DND-41 (cell line): Measurements from ENCODE around the gene ERCC2.
"Not testable (repeated sequence)": the region's sequence is repeated elsewhere in the genome, so short reads cannot be mapped to it uniquely, and the experiment has no call there.

Experiments used
- ATAC-seq: fragments of 200-7000 bp; cut with Tn5 transposase; 3 replicates; pipeline ENCODE4 v1.9.1; 2021; ENCODE audit warnings: low read depth; ENCODE audit not compliant: insufficient read depth
- DNase-seq: peaks from one replicate; pipeline ENCODE4 v3.0.0-alpha.2; 2020
- H2AFZ ChIP-seq: 2 replicates; pipeline ENCODE4 v1.6.0; 2012; ENCODE audit warnings: low read depth, low read length
- H3K27ac ChIP-seq: 2 replicates; pipeline ENCODE4 v1.5.1; 2012; ENCODE audit warnings: low read length, inconsistent platforms
- H3K27me3 ChIP-seq: fragments of 200-600 bp; sonication (generic); 2 replicates; pipeline ENCODE4 v1.6.0; 2012; ENCODE audit warnings: low read length, mild to moderate bottlenecking, inconsistent platforms; ENCODE audit not compliant: insufficient read depth, poor library complexity
- H3K36me3 ChIP-seq: 2 replicates; pipeline ENCODE4 v1.5.1; 2012; ENCODE audit warnings: low read length, inconsistent platforms; ENCODE audit not compliant: insufficient read depth
- H3K4me1 ChIP-seq: 2 replicates; pipeline ENCODE4 v1.5.1; 2012; ENCODE audit warnings: mild to moderate bottlenecking, low read length; ENCODE audit not compliant: insufficient read depth
- H3K4me2 ChIP-seq: 2 replicates; pipeline ENCODE4 v1.6.0; 2012; ENCODE audit warnings: mild to moderate bottlenecking, moderate library complexity, low read length, inconsistent platforms; ENCODE audit not compliant: insufficient read depth
- H3K4me3 ChIP-seq, 2 experiments: fragments of 200-600 bp in 1 of 2; shearing (Covaris generic) in 1 of 2; 2 replicates each; pipeline ENCODE4 v1.5.1; 2012 to 2016; ENCODE audit warnings: inconsistent platforms in 2 of 2, low read length in 2 of 2, mild to moderate bottlenecking in 2 of 2, low read depth in 1 of 2, moderate library complexity in 1 of 2
- H3K79me2 ChIP-seq: 2 replicates; pipeline ENCODE4 v1.6.0; 2012; ENCODE audit warnings: low read length, inconsistent platforms; ENCODE audit not compliant: insufficient read depth
- H3K9ac ChIP-seq: 2 replicates; pipeline ENCODE4 v1.6.0; 2012; ENCODE audit warnings: low read depth, mild to moderate bottlenecking, inconsistent platforms, low read length, moderate library complexity
- H3K9me3 ChIP-seq: 2 replicates; pipeline ENCODE4 v1.5.1; 2012; ENCODE audit warnings: low read length, moderate library complexity, mild to moderate bottlenecking, inconsistent platforms; ENCODE audit not compliant: insufficient read depth, severe bottlenecking
- H4K20me1 ChIP-seq: 2 replicates; pipeline ENCODE4 v1.6.0; 2012; ENCODE audit warnings: low read length; ENCODE audit not compliant: insufficient read depth
- EZH2 ChIP-seq: IDR thresholded peaks from 3 replicates; pipeline ENCODE4 v1.6.1; 2012; ENCODE audit warnings: borderline replicate concordance, low read depth, mild to moderate bottlenecking, moderate library complexity, low read length, inconsistent platforms; ENCODE audit not compliant: severe bottlenecking
- TF ChIP-seq, protein P1 (sequence below): IDR thresholded peaks from 2 replicates; pipeline ENCODE4 v1.5.1; 2012; ENCODE audit warnings: borderline replicate concordance, low read length, moderate library complexity, mild to moderate bottlenecking; ENCODE audit not compliant: poor library complexity, severe bottlenecking; ENCODE audit errors: extremely low read depth

Gene ERCC2

DNA sequence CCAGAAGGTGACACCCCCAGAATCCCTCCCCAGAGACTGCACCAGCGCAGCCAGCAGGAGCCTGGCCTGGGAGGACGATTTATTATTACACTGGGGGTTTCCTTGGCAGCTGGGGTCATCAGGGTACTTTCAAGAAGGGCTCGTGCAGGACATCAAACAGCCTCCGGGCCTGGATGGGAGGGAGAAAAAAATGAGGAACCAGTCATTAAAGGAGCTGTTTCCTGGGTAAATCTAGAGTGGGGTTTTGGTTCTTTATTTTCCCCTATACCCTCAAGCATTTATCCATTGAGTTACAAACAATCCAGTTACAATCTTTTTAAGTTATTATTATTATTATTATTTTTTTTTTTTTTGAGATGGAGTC, 39.2 kb upstream of the ERCC2 start:
- ATAC-seq, result no peak
- no peak overlapping the region for H3K27ac ChIP-seq

DNA sequence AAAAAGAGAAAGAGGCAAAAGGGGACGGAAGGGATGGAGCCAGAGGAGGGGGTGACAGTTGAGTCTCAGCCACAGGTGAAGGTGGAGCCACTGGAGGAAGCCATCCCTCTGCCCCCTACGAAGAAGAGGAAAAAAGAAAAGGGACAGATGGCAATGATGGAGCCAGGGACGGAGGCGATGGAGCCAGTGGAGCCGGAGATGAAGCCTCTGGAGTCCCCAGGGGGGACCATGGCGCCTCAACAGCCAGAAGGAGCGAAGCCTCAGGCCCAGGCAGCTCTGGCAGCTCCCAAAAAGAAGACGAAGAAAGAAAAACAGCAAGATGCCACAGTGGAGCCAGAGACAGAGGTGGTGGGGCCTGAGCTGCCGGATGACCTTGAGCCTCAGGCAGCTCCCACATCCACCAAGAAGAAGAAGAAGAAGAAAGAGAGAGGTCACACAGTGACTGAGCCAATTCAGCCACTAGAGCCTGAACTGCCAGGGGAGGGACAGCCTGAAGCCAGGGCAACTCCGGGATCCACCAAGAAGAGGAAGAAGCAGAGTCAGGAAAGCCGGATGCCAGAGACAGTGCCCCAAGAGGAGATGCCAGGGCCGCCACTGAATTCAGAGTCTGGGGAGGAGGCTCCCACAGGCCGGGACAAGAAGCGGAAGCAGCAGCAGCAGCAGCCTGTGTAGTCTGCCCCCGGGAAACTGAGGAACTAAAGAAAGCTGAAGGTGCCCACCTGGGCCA, 38.6 kb upstream of the ERCC2 start:
- Histone ChIP-seq H2AFZ (no peak overlapping the region), H3K4me1 (peaks cover 35% of the 10 kb centered on the region), H3K4me2 (no peak overlapping the region), H3K9ac (no peak overlapping the region), H3K27me3 (no peaks in the 10 kb centered on the region), H3K79me2 (peaks cover 7% of the 10 kb centered on the region), H3K4me3 (no peak overlapping the region), H3K27ac (no peak overlapping the region), H4K20me1 (peaks cover 3% of the 10 kb centered on the region; the same call in 1 of the 2 replicates), H3K36me3 (peaks cover 20% of the 10 kb centered on the region), H3K9me3 (no peaks in the 10 kb centered on the region)
- TF ChIP-seq EZH2, result no peak
- TF ChIP-seq, protein P1, sequence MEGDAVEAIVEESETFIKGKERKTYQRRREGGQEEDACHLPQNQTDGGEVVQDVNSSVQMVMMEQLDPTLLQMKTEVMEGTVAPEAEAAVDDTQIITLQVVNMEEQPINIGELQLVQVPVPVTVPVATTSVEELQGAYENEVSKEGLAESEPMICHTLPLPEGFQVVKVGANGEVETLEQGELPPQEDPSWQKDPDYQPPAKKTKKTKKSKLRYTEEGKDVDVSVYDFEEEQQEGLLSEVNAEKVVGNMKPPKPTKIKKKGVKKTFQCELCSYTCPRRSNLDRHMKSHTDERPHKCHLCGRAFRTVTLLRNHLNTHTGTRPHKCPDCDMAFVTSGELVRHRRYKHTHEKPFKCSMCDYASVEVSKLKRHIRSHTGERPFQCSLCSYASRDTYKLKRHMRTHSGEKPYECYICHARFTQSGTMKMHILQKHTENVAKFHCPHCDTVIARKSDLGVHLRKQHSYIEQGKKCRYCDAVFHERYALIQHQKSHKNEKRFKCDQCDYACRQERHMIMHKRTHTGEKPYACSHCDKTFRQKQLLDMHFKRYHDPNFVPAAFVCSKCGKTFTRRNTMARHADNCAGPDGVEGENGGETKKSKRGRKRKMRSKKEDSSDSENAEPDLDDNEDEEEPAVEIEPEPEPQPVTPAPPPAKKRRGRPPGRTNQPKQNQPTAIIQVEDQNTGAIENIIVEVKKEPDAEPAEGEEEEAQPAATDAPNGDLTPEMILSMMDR, result no peak
- DNase-seq (no peak), ATAC-seq (no peak)

More for the DNA sequence above, 39.2 kb upstream of the ERCC2 start:
- Histone ChIP-seq H3K4me2 (no peak overlapping the region), H3K4me3 (no peak overlapping the region), H3K27me3 (no peaks in the 10 kb centered on the region), H3K9me3 (no peaks in the 10 kb centered on the region), H3K9ac (no peak overlapping the region), H3K36me3 (peaks cover 25% of the 10 kb centered on the region), H2AFZ (no peak overlapping the region), H3K4me1 (peaks cover 32% of the 10 kb centered on the region), H4K20me1 (peaks cover 3% of the 10 kb centered on the region; the same call in 1 of the 2 replicates), H3K79me2 (peaks cover 7% of the 10 kb centered on the region)
- no peak for DNase-seq
- no peak for TF ChIP-seq EZH2
- TF ChIP-seq, protein P1, result no peak

DNA sequence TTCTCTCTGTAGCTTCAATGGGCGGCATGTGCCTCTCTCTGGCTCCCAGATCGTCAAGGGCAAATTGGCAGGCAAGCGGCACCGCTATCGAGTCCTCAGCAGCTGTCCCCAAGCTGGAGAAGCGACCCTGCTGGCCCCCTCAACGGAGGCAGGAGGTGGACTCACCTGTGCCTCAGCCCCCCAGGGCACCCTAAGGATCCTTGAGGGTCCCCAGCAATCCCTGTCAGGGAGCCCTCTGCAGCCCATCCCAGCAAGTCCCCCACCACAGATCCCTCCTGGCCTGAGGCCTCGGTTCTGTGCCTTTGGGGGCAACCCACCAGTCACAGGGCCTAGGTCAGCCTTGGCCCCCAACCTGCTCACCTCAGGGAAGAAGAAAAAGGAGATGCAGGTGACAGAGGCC, 37.7 kb upstream of the ERCC2 start:
- H2AFZ ChIP-seq, result no peak overlapping the region
- H3K9me3 ChIP-seq, result no peaks in the 10 kb centered on the region
- no peak overlapping the region for H3K9ac ChIP-seq
- H3K4me3 ChIP-seq, result no peak overlapping the region
- DNase-seq (no peak), ATAC-seq (no peak)
- no peak overlapping the region for H3K27ac ChIP-seq
- H3K36me3 ChIP-seq, result peaks cover 11% of the 10 kb centered on the region
- TF ChIP-seq EZH2, result no peak
- TF ChIP-seq, protein P1, result no peak
- H3K4me2 ChIP-seq, result peak overlapping the region; percentile 89
- peaks cover 7% of the 10 kb centered on the region for H3K79me2 ChIP-seq
- H4K20me1 ChIP-seq, result no peaks in the 10 kb centered on the region
- H3K4me1 ChIP-seq, result peaks cover 35% of the 10 kb centered on the region
- no peaks in the 10 kb centered on the region for H3K27me3 ChIP-seq

DNA sequence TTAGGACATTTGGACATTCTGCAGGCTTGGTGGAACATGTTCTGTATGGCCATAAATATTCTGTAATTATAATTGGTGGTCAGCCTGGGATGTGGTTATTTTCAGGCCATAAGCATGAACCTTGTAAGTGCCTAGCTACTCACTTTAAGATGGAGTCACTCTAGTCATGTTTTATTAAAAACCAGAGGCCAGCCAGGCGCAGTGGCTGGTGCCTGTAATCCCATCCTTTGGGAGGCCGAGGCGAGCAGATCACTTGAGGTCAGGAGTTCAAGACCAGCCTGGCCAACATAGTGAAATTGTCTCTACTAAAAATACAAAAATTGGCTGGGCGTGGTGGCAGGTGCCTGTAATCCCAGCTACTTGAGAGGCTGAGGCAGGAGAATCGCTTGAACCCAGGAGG, 37.2 kb upstream of the ERCC2 start:
- not testable (repeated sequence) for DNase-seq, H4K20me1 ChIP-seq, H3K79me2 ChIP-seq, H3K27ac ChIP-seq, H3K9me3 ChIP-seq, H2AFZ ChIP-seq, H3K27me3 ChIP-seq, ATAC-seq, H3K36me3 ChIP-seq
- Histone ChIP-seq H3K4me2 (peak overlapping the region; percentile 89), H3K4me1 (peaks cover 35% of the 10 kb centered on the region), H3K9ac (peak overlapping the region; percentile 62), H3K4me3 (peak overlapping the region in 1 of 2 experiments; percentile 93; a peak in 2 of 4 replicates)
